ENCODE results near the gene DSCAML1. TPM values are rescaled to one million over a fixed set of nuclear protein-coding genes. Genes with fewer than 3 reads are reported as not detected.

The DSCAML1 gene
- total and polyA plus RNA-seq, 10 of the 15 experiments (the other 5 are each of a cell fraction or from before 2014, with no cell fraction given), result 0.03 to 0.18 (median 0.06) TPM; not detected in 1

DNA sequence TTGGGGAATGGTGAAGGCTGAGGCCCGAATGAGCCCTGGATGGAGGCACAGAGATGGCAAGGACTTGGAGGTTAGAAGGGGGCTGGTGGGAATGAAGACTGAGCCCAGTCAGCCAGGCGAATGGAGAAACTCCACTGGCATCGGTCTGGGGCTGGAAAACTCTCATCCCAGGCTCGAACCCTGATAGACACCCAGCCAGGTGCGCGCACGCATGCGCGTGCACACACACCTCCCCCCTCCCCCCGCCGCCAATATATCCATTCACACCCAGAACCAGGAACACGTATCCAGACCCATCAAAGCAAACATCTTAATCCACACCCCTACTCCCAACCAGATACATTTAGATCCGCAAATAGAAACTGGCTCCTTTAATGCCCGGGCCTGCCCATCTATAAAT, 330.1 kb downstream of the DSCAML1 start:
- Histone ChIP-seq H3K9ac (ENCODE audit: control insufficient read depth, insufficient read depth, low read length) (no peak overlapping the region), H4K20me1 (ENCODE audit: control insufficient read depth, insufficient read depth) (no peaks in the 10 kb centered on the region), H3K79me2 (ENCODE audit: control insufficient read depth, insufficient read depth, low read length) (no peaks in the 10 kb centered on the region), H3K9me3 (replicated peaks; ENCODE audit: control insufficient read depth, insufficient read depth, low read length) (no peaks in the 10 kb centered on the region), H3K36me3 (ENCODE audit: control insufficient read depth in 2 of 2, insufficient read depth in 2 of 2, low read length in 1 of 2) (no peaks in the 10 kb centered on the region), H3K27ac (ENCODE audit: control insufficient read depth, insufficient read depth) (no peak overlapping the region), H2AFZ (ENCODE audit: control insufficient read depth, low read depth, low read length) (no peak overlapping the region), H3K4me3 (no peak overlapping the region), H3K4me1 (ENCODE audit: control insufficient read depth, insufficient read depth, low read length) (no peaks in the 10 kb centered on the region), H3K4me2 (ENCODE audit: control insufficient read depth, insufficient read depth) (no peak overlapping the region), H3K27me3 (replicated peaks in 1 of 2; ENCODE audit: control insufficient read depth in 2 of 2, insufficient read depth in 2 of 2, low read length in 1 of 2) (no peaks in the 10 kb centered on the region; a peak in 1 of 4 replicates)
- intact Hi-C loops (cut with micrococcal nuclease; ENCODE audit: unreplicated experiment) (no loop called here), in situ Hi-C loops (cut with MboI) (no loop called here)
- POLR2A ChIA-PET, result no interaction called here
- DNase-seq (ENCODE audit: low read depth, low spot score) (no peak), ATAC-seq (no peak), FAIRE-seq (no peak)
- no TSS peak for BruUV-seq (replicated peaks)
- SMC1A ChIA-PET (ENCODE audit: uncharacterized antibody, unreplicated experiment), result no interaction called here
- TF ChIP-seq, protein P1, sequence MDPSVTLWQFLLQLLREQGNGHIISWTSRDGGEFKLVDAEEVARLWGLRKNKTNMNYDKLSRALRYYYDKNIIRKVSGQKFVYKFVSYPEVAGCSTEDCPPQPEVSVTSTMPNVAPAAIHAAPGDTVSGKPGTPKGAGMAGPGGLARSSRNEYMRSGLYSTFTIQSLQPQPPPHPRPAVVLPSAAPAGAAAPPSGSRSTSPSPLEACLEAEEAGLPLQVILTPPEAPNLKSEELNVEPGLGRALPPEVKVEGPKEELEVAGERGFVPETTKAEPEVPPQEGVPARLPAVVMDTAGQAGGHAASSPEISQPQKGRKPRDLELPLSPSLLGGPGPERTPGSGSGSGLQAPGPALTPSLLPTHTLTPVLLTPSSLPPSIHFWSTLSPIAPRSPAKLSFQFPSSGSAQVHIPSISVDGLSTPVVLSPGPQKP (IDR thresholded peaks at IDR 0.05; ENCODE audit: low read depth, low read length), result no peak
- TF ChIP-seq ZSCAN29 (IDR thresholded peaks at IDR 0.05) (no peak), KAT2A (conservative IDR thresholded peaks at IDR 0.05; ENCODE audit: control insufficient read depth, low read depth, low read length) (no peak), PAX8 (IDR thresholded peaks at IDR 0.05) (no peak), TAF1 (IDR thresholded peaks at IDR 0.05; ENCODE audit: borderline replicate concordance, low read depth, low read length) (no peak), POU2F2 (IDR thresholded peaks at IDR 0.05; ENCODE audit: borderline replicate concordance, low read depth, low read length) (no peak), CHD4 (IDR thresholded peaks at IDR 0.05) (no peak), TCF7 (IDR thresholded peaks at IDR 0.05; ENCODE audit: borderline replicate concordance) (no peak), EZH2 (IDR thresholded peaks at IDR 0.05; ENCODE audit: borderline replicate concordance, control insufficient read depth, low read depth, low read length) (no peak)
- TF ChIP-seq, protein P2, sequence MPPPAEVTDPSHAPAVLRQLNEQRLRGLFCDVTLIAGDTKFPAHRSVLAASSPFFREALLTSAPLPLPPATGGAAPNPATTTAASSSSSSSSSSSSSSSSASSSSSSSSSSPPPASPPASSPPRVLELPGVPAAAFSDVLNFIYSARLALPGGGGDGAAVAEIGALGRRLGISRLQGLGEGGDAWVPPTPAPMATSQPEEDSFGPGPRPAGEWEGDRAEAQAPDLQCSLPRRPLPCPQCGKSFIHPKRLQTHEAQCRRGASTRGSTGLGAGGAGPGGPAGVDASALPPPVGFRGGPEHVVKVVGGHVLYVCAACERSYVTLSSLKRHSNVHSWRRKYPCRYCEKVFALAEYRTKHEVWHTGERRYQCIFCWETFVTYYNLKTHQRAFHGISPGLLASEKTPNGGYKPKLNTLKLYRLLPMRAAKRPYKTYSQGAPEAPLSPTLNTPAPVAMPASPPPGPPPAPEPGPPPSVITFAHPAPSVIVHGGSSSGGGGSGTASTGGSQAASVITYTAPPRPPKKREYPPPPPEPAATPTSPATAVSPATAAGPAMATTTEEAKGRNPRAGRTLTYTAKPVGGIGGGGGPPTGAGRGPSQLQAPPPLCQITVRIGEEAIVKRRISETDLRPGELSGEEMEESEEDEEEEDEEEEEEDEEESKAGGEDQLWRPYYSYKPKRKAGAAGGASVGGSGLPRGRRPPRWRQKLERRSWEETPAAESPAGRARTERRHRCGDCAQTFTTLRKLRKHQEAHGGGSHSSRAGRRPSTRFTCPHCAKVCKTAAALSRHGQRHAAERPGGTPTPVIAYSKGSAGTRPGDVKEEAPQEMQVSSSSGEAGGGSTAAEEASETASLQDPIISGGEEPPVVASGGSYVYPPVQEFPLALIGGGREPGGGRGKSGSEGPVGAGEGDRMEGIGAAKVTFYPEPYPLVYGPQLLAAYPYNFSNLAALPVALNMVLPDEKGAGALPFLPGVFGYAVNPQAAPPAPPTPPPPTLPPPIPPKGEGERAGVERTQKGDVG (CRISPR knock-in tag; IDR thresholded peaks at IDR 0.05), result no peak
- TF ChIP-seq, protein P3, sequence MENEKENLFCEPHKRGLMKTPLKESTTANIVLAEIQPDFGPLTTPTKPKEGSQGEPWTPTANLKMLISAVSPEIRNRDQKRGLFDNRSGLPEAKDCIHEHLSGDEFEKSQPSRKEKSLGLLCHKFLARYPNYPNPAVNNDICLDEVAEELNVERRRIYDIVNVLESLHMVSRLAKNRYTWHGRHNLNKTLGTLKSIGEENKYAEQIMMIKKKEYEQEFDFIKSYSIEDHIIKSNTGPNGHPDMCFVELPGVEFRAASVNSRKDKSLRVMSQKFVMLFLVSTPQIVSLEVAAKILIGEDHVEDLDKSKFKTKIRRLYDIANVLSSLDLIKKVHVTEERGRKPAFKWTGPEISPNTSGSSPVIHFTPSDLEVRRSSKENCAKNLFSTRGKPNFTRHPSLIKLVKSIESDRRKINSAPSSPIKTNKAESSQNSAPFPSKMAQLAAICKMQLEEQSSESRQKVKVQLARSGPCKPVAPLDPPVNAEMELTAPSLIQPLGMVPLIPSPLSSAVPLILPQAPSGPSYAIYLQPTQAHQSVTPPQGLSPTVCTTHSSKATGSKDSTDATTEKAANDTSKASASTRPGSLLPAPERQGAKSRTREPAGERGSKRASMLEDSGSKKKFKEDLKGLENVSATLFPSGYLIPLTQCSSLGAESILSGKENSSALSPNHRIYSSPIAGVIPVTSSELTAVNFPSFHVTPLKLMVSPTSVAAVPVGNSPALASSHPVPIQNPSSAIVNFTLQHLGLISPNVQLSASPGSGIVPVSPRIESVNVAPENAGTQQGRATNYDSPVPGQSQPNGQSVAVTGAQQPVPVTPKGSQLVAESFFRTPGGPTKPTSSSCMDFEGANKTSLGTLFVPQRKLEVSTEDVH (IDR thresholded peaks at IDR 0.05; ENCODE audit: low read depth, partially characterized antibody), result no peak
- TF ChIP-seq, protein P4, sequence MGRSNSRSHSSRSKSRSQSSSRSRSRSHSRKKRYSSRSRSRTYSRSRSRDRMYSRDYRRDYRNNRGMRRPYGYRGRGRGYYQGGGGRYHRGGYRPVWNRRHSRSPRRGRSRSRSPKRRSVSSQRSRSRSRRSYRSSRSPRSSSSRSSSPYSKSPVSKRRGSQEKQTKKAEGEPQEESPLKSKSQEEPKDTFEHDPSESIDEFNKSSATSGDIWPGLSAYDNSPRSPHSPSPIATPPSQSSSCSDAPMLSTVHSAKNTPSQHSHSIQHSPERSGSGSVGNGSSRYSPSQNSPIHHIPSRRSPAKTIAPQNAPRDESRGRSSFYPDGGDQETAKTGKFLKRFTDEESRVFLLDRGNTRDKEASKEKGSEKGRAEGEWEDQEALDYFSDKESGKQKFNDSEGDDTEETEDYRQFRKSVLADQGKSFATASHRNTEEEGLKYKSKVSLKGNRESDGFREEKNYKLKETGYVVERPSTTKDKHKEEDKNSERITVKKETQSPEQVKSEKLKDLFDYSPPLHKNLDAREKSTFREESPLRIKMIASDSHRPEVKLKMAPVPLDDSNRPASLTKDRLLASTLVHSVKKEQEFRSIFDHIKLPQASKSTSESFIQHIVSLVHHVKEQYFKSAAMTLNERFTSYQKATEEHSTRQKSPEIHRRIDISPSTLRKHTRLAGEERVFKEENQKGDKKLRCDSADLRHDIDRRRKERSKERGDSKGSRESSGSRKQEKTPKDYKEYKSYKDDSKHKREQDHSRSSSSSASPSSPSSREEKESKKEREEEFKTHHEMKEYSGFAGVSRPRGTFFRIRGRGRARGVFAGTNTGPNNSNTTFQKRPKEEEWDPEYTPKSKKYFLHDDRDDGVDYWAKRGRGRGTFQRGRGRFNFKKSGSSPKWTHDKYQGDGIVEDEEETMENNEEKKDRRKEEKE (IDR thresholded peaks at IDR 0.05), result no peak
- CTCF ChIA-PET, result interaction anchor here (0.6 to 2.6 kb wide), 3 partner anchors 15 to 40 kb away, joined by 3 to 16 read pairs (median 3); no protein-coding TSS in a partner anchor
- 67% methylated on average over 14 of the region's 14 CpGs for WGBS (ENCODE audit: insufficient coverage, insufficient replicate concordance, low lambda C conversion rate, missing lambda C conversion rate)
- RAD21 ChIA-PET (ENCODE audit: unreplicated experiment), result interaction anchor here (1.0 kb wide), 1 partner anchor 41 kb away, joined by 4 read pairs; no protein-coding TSS in a partner anchor

Measured in GM12878 (cell line).